HG03457 (cell line): ENCODE data around the gene L3MBTL4.
A peak's percentile ranks its signal among the peaks of the same experiment; 100 is the strongest.

Experiments used
- ATAC-seq: cut with Tn5 transposase; IDR thresholded peaks from one replicate; pipeline ENCODE4 v1.9.1; 2021; ENCODE audit warnings: moderate number of reproducible peaks; ENCODE audit not compliant: unreplicated experiment

L3MBTL4 gene

GRCh38 chr18:6367208-6367607 lies 47.5 kb downstream of the L3MBTL4 start:
- no peak for ATAC-seq

GRCh38 chr18:6366776-6367175 lies 47.9 kb downstream of the L3MBTL4 start:
- ATAC-seq, result no peak

GRCh38 chr18:6365385-6365784 lies 49.3 kb downstream of the L3MBTL4 start:
- ATAC-seq, result no peak

- ATAC-seq, result peak; percentile 56
These were observed 51.5 kb downstream of the L3MBTL4 start for GRCh38 chr18:6363216-6363615.

- no peak for ATAC-seq
These were observed 52.1 kb downstream of the L3MBTL4 start for GRCh38 chr18:6362559-6363129.

- ATAC-seq, result no peak
These were observed 57.0 kb downstream of the L3MBTL4 start for GRCh38 chr18:6357668-6358067.

GRCh38 chr18:6355789-6356589 lies 58.7 kb downstream of the L3MBTL4 start:
- no peak for ATAC-seq

GRCh38 chr18:6352275-6352674 lies 62.4 kb downstream of the L3MBTL4 start:
- ATAC-seq, result no peak

- no peak for ATAC-seq
These were observed 71.7 kb downstream of the L3MBTL4 start for GRCh38 chr18:6342990-6343389.

GRCh38 chr18:6341709-6342108 lies 73.0 kb downstream of the L3MBTL4 start:
- ATAC-seq, result no peak

- no peak for ATAC-seq
These were observed 73.4 kb downstream of the L3MBTL4 start for GRCh38 chr18:6341303-6341702.

- no peak for ATAC-seq
These were observed 74.6 kb downstream of the L3MBTL4 start for GRCh38 chr18:6340121-6340520.

GRCh38 chr18:6336239-6336638 lies 78.5 kb downstream of the L3MBTL4 start:
- no peak for ATAC-seq

- no peak for ATAC-seq
These were observed 80.7 kb downstream of the L3MBTL4 start for GRCh38 chr18:6333981-6334380.

- ATAC-seq, result no peak
These were observed 82.8 kb downstream of the L3MBTL4 start for GRCh38 chr18:6331872-6332271.

- ATAC-seq, result no peak
These were observed 83.9 kb downstream of the L3MBTL4 start for GRCh38 chr18:6330786-6331185.

- no peak for ATAC-seq
These were observed 86.1 kb downstream of the L3MBTL4 start for GRCh38 chr18:6328621-6329010.

- no peak for ATAC-seq
These were observed 86.7 kb downstream of the L3MBTL4 start for GRCh38 chr18:6327895-6328620.

GRCh38 chr18:6327485-6327884 lies 87.2 kb downstream of the L3MBTL4 start:
- no peak for ATAC-seq

- ATAC-seq, result no peak
These were observed 88.1 kb downstream of the L3MBTL4 start for GRCh38 chr18:6326566-6326965.

GRCh38 chr18:6323319-6323889 lies 91.3 kb downstream of the L3MBTL4 start:
- no peak for ATAC-seq
